Erythroblast (primary cell): Measurements from ENCODE around the gene C1orf141.

Experiments used
- DNase-seq, 2 experiments: peaks; one replicate each; lab custom pipeline; 2025; lab: John Stamatoyannopoulos, UW
- GATA1 ChIP-seq: IDR thresholded peaks from 2 replicates; pipeline ENCODE4 v1.6.1; 2011; ENCODE audit warnings: low read depth, mild to moderate bottlenecking, control low read depth, low read length, moderate library complexity
- POLR2A ChIP-seq: IDR thresholded peaks from 2 replicates; pipeline ENCODE4 v1.6.1; 2011; ENCODE audit warnings: mild to moderate bottlenecking, low read length

Gene C1orf141

DNA sequence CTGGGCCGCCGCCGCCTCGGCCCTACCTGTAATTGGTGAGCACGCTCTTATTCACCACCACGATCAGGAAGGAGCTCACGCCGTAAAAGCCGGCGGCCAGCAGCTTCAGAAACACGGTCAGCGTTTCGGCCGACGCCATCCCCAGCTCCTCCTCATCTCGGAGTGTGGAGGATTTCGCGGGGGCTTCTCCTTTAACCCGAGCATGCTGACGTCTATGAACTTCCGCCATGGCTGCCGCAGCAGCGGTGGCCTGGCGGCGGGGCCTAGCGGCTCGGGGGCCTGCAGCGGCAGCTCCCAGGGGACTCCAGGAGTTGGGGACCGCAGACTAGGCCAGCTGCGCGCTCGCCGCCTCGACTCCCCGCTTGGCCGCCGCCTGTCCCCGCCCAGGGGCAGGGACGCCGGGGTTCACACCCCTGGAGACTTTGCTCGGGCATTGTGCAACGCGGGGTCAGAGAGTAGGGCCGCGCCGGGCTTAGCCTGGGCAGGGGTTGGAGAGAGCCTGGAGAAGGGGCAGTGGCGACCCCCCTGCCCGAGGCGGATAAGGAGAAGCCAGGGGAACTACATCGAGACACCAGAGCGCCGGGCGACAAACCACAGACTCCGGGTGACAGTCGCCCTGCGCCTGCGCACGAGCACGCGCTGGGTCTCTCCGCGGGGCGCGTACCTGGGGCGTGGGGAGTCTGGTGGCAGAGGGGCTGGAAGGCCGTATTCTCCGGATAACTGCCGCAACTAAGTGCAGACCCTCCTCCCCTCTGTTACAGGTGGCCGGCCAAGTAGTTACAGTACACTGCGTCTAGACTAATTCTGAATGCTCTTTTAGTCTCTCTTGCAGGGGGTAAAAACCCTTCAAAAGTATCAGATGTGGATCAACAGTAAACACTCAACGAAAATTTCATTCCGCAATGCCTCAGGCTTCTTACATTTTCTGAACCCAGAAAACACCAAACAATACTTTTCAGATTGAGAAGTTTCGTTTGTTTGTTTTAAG, 80.7 kb downstream of the C1orf141 start, which contains the start of gene SLC35D1:
SLC35D1 (minus strand) TSS at position 364 of the 988 bp plus-strand sequence; CDS start at position 229, 135 bp downstream.
- peak; percentile 81 to 84 for DNase-seq

DNA sequence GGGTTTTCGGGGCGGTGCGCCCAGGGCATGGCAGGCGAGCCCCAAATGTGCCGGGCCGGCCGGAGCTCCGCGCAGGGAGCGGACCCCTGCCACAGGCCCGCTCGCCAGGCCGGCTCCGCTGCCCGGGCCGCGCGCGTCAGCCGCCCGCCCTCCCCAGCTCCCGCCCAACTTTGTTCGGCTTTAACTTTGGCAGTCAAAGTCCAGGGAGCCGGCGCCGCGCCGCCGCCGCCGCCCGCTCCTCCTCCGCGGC, 81.3 kb downstream of the C1orf141 start:
- TF ChIP-seq POLR2A (no peak), GATA1 (no peak)

More for the DNA sequence above, 80.7 kb downstream of the C1orf141 start, which contains the start of gene SLC35D1:
- no peak for TF ChIP-seq GATA1
- peak; percentile 69 for TF ChIP-seq POLR2A

DNA sequence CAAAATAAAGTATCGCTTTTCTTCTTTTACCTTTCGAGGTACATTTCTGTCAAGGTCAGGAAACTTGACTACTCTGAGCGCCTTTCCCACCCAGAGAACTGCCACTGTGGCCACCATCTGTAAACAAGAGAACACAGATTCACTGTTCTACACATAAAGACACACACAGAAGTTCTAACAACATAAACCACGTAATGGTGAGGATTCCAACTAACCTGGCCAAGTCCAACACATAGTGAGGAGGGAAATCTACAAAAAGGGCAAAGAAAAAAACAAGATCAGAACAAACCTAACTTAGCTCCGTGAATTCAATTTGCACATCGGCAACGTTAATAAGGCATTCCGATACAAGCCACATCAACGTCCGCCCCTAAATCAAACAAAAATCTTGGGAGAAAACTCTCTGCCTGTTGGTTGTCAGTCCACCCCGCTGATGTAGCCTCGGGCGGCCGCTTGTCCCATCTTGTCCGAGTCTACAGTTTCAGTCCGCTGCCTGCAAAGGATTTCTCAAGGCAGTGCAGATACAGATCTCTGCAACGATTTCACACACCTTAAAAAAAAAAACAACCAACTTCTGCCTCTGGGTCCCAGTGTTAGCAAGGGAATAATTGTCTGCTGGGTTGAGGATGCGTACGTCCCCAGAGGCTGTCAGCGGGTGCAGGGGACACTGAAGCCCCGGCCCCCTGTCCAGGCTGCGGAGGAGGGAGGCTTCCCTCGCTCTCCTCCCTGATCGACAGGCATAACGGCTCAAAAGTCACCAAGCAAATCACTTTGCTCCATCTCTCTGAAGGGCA, 81.8 kb downstream of the C1orf141 start:
- peak; percentile 62 for DNase-seq
- no peak for TF ChIP-seq GATA1
- TF ChIP-seq POLR2A = no peak

More for the DNA sequence above, 81.3 kb downstream of the C1orf141 start:
- peak; percentile 72 to 76 for DNase-seq

DNA sequence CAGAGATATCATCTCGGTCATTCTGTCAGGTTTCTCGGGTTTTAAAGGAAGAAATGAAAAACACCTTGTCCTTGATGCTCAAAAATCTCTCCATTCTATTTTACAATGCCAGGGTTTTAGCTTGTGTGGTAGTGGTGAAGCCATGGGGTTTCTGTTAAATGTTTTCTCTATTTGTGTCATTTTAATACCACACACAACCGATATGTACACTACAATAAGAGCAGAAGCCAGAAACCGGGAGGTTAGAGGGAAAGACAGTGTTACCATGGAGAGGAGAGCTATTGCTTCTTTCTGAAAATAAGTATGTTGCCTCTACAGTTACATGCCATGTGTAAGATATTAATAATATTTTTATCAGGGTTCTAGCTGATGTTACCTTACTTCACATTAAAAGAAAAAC, 83.6 kb downstream of the C1orf141 start:
- TF ChIP-seq GATA1 = no peak
- no peak for TF ChIP-seq POLR2A
- DNase-seq = no peak

DNA sequence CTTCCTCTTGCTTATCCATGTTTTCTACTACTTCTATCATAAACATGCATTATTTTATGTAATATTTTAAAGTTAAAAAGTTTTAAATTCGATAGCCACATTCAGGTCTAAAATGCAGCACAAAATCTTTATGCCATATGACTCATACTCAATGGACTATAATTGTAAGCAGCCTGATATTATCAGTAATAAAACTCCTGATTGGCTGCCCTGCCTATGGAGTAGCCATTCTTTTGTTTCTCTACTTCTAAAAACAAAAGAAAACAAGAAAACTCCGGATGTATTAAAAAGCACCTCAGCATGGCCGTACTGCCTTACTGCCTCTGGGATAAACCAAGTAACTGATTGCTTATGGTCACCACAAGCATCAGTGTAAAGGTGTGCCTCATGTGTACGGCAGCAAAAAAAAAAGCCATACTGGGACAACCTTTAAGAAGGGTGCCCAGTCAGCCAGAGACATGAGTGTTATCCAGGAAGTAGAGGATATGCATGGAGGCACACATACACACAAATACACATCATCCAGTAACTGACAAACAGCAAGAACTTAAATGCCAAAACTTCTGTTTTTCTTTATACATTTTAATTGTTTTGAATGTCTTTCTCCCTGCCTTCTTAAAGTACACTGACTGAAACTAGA, 90.0 kb downstream of the C1orf141 start:
- DNase-seq = no peak
- TF ChIP-seq GATA1 = no peak
- TF ChIP-seq POLR2A = no peak

DNA sequence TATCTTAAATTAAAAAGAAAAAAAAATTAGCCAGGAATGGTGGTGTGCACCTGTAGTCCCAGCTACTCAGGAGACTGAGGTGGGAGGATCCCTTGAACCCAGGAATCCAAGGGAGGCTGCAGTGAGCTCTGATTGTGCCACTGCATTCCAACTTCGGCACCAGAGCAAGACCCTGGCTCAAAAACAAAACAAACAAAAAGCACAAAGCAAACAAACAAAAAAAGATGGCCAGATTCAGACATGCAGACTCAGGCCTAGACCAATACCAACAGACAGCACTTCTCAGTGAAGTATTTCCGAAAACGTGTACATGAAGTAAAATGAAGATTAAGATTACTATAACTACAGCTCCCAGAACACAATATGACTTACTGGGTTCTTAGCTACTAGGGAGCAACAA, 91.4 kb downstream of the C1orf141 start:
- TF ChIP-seq POLR2A (no peak), GATA1 (no peak)

More for the DNA sequence above, 91.4 kb downstream of the C1orf141 start:
- DNase-seq = no peak
